ENCODE results near the gene PDK4.

PDK4 gene

GRCh38 chr7:95596198-95597063, at the start of gene PDK4:
Gene PDK4 (minus strand): TSS chr7:95596516. CDS start chr7:95596293, 223 bp downstream.
- no peak for DNase-seq (ENCODE audit: extremely low read depth in 1 of 2, low read depth in 1 of 2)

GRCh38 chr7:95642173-95642572, 45.9 kb upstream of the PDK4 start:
- DNase-seq (ENCODE audit: extremely low read depth in 1 of 2, low read depth in 1 of 2) = no peak

GRCh38 chr7:95636140-95636940, 40.0 kb upstream of the PDK4 start:
- DNase-seq (ENCODE audit: extremely low read depth in 1 of 2, low read depth in 1 of 2) = no peak

GRCh38 chr7:95632609-95633008, 36.3 kb upstream of the PDK4 start:
- DNase-seq (ENCODE audit: extremely low read depth in 1 of 2, low read depth in 1 of 2) = no peak

- no peak for DNase-seq (ENCODE audit: extremely low read depth in 1 of 2, low read depth in 1 of 2)
Measured at GRCh38 chr7:95631527-95631926, 35.2 kb upstream of the PDK4 start.

GRCh38 chr7:95630702-95631458, 34.6 kb upstream of the PDK4 start:
- DNase-seq (ENCODE audit: extremely low read depth in 1 of 2, low read depth in 1 of 2) = no peak

GRCh38 chr7:95628831-95629439, 32.6 kb upstream of the PDK4 start:
- no peak for DNase-seq (ENCODE audit: extremely low read depth in 1 of 2, low read depth in 1 of 2)

- DNase-seq (ENCODE audit: extremely low read depth in 1 of 2, low read depth in 1 of 2) = no peak
Measured at GRCh38 chr7:95623788-95624187, 27.5 kb upstream of the PDK4 start.

GRCh38 chr7:95622859-95623258, 26.5 kb upstream of the PDK4 start:
- DNase-seq (ENCODE audit: extremely low read depth in 1 of 2, low read depth in 1 of 2) = no peak

- DNase-seq (ENCODE audit: extremely low read depth in 1 of 2, low read depth in 1 of 2) = no peak
Measured at GRCh38 chr7:95622001-95622549, 25.8 kb upstream of the PDK4 start.

GRCh38 chr7:95621404-95621803, 25.1 kb upstream of the PDK4 start:
- no peak for DNase-seq (ENCODE audit: extremely low read depth in 1 of 2, low read depth in 1 of 2)

- no peak for DNase-seq (ENCODE audit: extremely low read depth in 1 of 2, low read depth in 1 of 2)
Measured at GRCh38 chr7:95620631-95621030, 24.3 kb upstream of the PDK4 start.

- no peak for DNase-seq (ENCODE audit: extremely low read depth in 1 of 2, low read depth in 1 of 2)
Measured at GRCh38 chr7:95619921-95620320, 23.6 kb upstream of the PDK4 start.

- no peak for DNase-seq (ENCODE audit: extremely low read depth in 1 of 2, low read depth in 1 of 2)
Measured at GRCh38 chr7:95619517-95619916, 23.2 kb upstream of the PDK4 start.

GRCh38 chr7:95614442-95614940, 18.2 kb upstream of the PDK4 start:
- DNase-seq (ENCODE audit: extremely low read depth in 1 of 2, low read depth in 1 of 2) = no peak

GRCh38 chr7:95611224-95611623, 14.9 kb upstream of the PDK4 start:
- no peak for DNase-seq (ENCODE audit: extremely low read depth in 1 of 2, low read depth in 1 of 2)

GRCh38 chr7:95609277-95609971, 13.1 kb upstream of the PDK4 start:
- no peak for DNase-seq (ENCODE audit: extremely low read depth in 1 of 2, low read depth in 1 of 2)

GRCh38 chr7:95608359-95609173, 12.2 kb upstream of the PDK4 start:
- DNase-seq (ENCODE audit: extremely low read depth in 1 of 2, low read depth in 1 of 2) = no peak

- DNase-seq (ENCODE audit: extremely low read depth in 1 of 2, low read depth in 1 of 2) = no peak
Measured at GRCh38 chr7:95607561-95607960, 11.2 kb upstream of the PDK4 start.

All from stimulated activated CD8-positive, alpha-beta memory T cell treated with anti-CD3 and anti-CD28 coated beads, Interleukin-7, amount 100 ng/mL, for 48 hours (primary cell).